Vagina (tissue), 2 donors: ENCODE data around the gene TKFC.

Experiments used
- CTCF ChIP-seq, 3 experiments: fragments of 450-650 bp in 2 of 3; fragments of 200-600 bp in 1 of 3; sonication (generic) in 1 of 3; IDR thresholded peaks; one replicate each; pipeline ENCODE4 v1.5.1; 2017 to 2019; ENCODE audit warnings: antibody characterized with exemption in 3 of 3, mild to moderate bottlenecking in 2 of 3, moderate library complexity in 2 of 3
- POLR2A ChIP-seq, 2 donors: fragments of 450-650 bp; IDR thresholded peaks; one replicate each; pipeline ENCODE4 v1.6.1; 2017; ENCODE audit warnings: antibody characterized with exemption in 2 of 2, mild to moderate bottlenecking in 2 of 2, moderate library complexity in 2 of 2
- POLR2AphosphoS5 ChIP-seq, 2 donors: sonication (generic); formaldehyde crosslinking; IDR thresholded peaks; one replicate each; pipeline ENCODE4 v1.9.0; 2017; ENCODE audit warnings: antibody characterized with exemption in 2 of 2, mild to moderate bottlenecking in 2 of 2, low read depth in 1 of 2; ENCODE audit not compliant: insufficient read depth in 1 of 2

- TF ChIP-seq CTCF (IDR thresholded peaks at IDR 0.05) = no peak
- no peak for TF ChIP-seq POLR2A (IDR thresholded peaks at IDR 0.05)
- TF ChIP-seq POLR2AphosphoS5 (IDR thresholded peaks at IDR 0.05; ENCODE audit: insufficient read depth in 1 of 2, low read depth in 1 of 2) = no peak
These were observed 9.3 kb downstream of the TKFC start for GRCh38 chr11:61342207-61342803.
